T-helper 1 cell treated with Interleukin-12 subunit alpha and Interleukin-12 subunit beta and Interleukin-4 antibody, amounts not matched to agents 30 μg/mL and 1 μg/mL, for 36 hours (primary cell): ENCODE measurements around the gene TBL1XR1.

Source experiments
- H3K27ac Mint-ChIP-seq: one replicate; pipeline ENCODE4 v1.8.0; 2021; ENCODE audit warnings: mild to moderate bottlenecking, mixed read lengths
- H3K27me3 Mint-ChIP-seq: one replicate; pipeline ENCODE4 v1.8.0; 2021; ENCODE audit warnings: low read depth, mixed read lengths
- H3K36me3 Mint-ChIP-seq: one replicate; pipeline ENCODE4 v1.8.0; 2021; ENCODE audit warnings: low read depth, mixed read lengths
- H3K4me1 Mint-ChIP-seq: one replicate; pipeline ENCODE4 v1.8.0; 2021; ENCODE audit warnings: low read depth, mixed read lengths
- H3K4me3 Mint-ChIP-seq: one replicate; pipeline ENCODE4 v1.8.0; 2021; ENCODE audit warnings: mild to moderate bottlenecking, moderate library complexity, mixed read lengths
- H3K9me3 Mint-ChIP-seq: one replicate; pipeline ENCODE4 v1.8.0; 2021; ENCODE audit warnings: mixed read lengths

Gene TBL1XR1

DNA sequence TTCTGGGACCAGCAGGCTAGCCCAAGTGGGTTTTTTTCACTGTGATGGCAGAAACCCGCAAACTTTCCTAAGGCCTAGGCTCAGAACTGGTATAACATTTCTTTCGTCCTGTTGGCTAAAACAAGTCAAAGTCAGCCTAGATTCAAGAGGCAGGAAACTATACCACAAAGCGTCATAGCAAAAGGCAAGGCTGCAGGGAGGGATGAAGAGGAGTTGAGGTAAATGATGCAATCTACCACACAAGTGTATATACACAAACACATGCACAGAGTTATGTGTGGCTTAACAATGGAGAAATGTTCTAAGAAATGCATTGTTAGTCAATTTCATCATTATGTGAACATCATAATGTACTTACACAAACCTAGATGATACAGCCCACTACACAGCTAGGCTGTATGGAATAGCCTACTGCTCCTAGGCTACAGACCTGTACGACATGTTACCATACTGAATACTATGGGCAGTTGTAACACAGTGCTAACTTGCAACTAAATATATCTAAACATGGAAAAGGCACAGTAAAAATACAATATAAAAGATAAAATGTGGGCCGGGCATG is 225.6 kb downstream of the TBL1XR1 start:
- Mint-ChIP-seq H3K27ac (peak overlapping the region; percentile 67), H3K27me3 (no peaks in the 10 kb centered on the region), H3K9me3 (peaks cover 3% of the 10 kb centered on the region), H3K36me3 (peaks cover 2% of the 10 kb centered on the region), H3K4me3 (no peak overlapping the region), H3K4me1 (peaks cover 6% of the 10 kb centered on the region)

DNA sequence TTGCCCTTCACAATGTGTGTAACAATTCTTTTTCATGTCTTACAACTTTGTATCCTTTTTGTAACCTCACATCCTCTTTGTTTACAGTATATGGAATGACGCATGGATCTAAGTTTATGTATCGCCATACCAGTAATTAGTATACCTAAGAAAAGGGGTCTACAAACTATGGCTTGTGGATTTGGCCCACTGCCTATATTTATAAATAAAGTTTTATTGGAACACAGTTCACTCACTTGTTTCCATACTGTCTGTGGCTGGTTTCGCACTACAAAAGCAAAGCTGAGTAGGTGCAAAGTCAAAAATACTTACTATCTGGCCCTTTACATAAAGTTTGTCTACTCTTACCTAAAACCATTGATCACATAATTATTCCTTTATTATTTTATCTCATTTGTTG is 226.5 kb downstream of the TBL1XR1 start:
- H3K36me3 Mint-ChIP-seq, result peaks cover 2% of the 10 kb centered on the region
- H3K9me3 Mint-ChIP-seq, result peaks cover 3% of the 10 kb centered on the region
- H3K27me3 Mint-ChIP-seq, result no peaks in the 10 kb centered on the region
- H3K4me3 Mint-ChIP-seq, result no peak overlapping the region
- no peak overlapping the region for H3K27ac Mint-ChIP-seq
- H3K4me1 Mint-ChIP-seq, result peaks cover 6% of the 10 kb centered on the region

DNA sequence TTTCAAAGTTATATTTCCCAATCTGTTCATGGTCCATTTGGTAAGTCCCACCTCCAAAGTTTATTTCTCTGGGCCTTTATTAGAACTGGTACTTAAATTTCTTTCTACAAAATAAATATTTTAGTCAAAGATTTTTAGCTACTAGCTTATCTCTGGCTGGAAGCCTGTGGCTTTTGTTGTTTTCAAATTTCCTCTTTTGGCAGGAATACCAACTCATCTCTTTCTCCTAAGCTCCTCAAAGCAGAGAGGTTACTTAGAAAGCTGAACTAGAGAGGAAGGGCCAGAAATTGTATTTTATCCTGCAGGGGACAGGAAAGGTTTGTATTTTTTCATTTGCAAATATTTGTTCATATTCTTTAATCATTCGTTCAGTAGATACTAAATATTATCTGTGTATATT is 227.8 kb downstream of the TBL1XR1 start:
- H3K9me3 Mint-ChIP-seq, result peaks cover 3% of the 10 kb centered on the region
- no peak overlapping the region for H3K4me3 Mint-ChIP-seq
- H3K27ac Mint-ChIP-seq, result no peak overlapping the region
- H3K4me1 Mint-ChIP-seq, result peaks cover 9% of the 10 kb centered on the region
- no peaks in the 10 kb centered on the region for H3K27me3 Mint-ChIP-seq
- peaks cover 2% of the 10 kb centered on the region for H3K36me3 Mint-ChIP-seq
